ENCODE measurements around the gene NEURL1B. TPM values are rescaled to one million over a fixed set of nuclear protein-coding genes. Genes with fewer than 3 reads are reported as not detected.

Gene NEURL1B
- total and polyA plus RNA-seq, 10 of the 15 experiments (the other 5 are each of a cell fraction or from before 2014, with no cell fraction given): 0.04 to 0.28 (median 0.05) TPM; not detected in 4

DNA sequence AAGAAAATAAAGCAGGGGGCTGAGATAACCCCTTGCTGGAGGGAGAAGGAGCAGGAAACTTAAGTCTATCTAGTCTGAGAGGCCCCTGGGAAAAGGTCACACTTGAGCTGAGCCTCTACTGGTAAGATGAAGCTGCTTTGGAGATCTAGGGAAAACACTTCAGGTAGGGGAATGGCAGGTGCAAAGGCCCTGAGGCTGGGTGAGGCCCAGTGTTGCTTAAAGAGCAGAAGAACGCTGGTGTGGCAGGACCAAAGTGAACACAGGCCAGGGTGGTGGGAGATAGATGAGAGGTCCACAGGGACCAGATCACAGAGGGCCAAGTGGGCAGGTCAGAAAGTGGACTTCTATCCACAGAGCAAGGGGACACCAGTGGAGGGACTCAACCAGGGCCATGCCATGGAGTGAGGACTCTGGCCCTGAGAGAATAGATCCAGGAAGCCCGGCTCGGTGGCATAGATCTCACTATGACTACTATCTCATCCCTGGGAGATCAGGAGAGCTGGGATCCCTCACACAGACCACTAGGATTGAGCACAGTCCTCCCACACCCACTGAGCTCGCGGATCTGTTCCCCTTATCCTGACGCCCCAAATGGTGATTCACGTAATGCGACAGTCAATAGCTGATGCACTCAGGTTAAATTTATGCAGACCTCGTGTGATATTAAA lies 17.6 kb upstream of the NEURL1B start:
- ChIA-PET RAD21 (ENCODE audit: unreplicated experiment) (no interaction called here), CTCF (interaction anchor here (0.7 kb wide), 1 partner anchor 121 kb away, joined by 3 read pairs; no protein-coding TSS in a partner anchor), POLR2A (no interaction called here), SMC1A (ENCODE audit: uncharacterized antibody, unreplicated experiment) (no interaction called here)
- 56% methylated on average over 9 of the region's 9 CpGs for WGBS (ENCODE audit: insufficient coverage, insufficient replicate concordance, low lambda C conversion rate, missing lambda C conversion rate)
- Histone ChIP-seq H3K79me2 (ENCODE audit: control insufficient read depth, insufficient read depth, low read length) (no peaks in the 10 kb centered on the region), H3K27me3 (replicated peaks in 1 of 2; ENCODE audit: control insufficient read depth in 2 of 2, insufficient read depth in 2 of 2, low read length in 1 of 2) (peaks cover 3 to 8% of the 10 kb centered on the region in 2 experiments), H3K36me3 (ENCODE audit: control insufficient read depth in 2 of 2, insufficient read depth in 2 of 2, low read length in 1 of 2) (no peaks in the 10 kb centered on the region), H3K4me1 (ENCODE audit: control insufficient read depth, insufficient read depth, low read length) (no peaks in the 10 kb centered on the region), H3K9me3 (replicated peaks; ENCODE audit: control insufficient read depth, insufficient read depth, low read length) (no peaks in the 10 kb centered on the region), H3K4me2 (ENCODE audit: control insufficient read depth, insufficient read depth) (no peak overlapping the region), H2AFZ (ENCODE audit: control insufficient read depth, low read depth, low read length) (no peak overlapping the region), H3K27ac (ENCODE audit: control insufficient read depth, insufficient read depth) (no peak overlapping the region), H4K20me1 (ENCODE audit: control insufficient read depth, insufficient read depth) (no peaks in the 10 kb centered on the region), H3K4me3 (no peak overlapping the region), H3K9ac (ENCODE audit: control insufficient read depth, insufficient read depth, low read length) (no peak overlapping the region)
- intact Hi-C loops (cut with micrococcal nuclease; ENCODE audit: unreplicated experiment) (no loop called here), in situ Hi-C loops (cut with MboI) (no loop called here)
- DNase-seq (ENCODE audit: low read depth, low spot score): no peak
- TF ChIP-seq DPF2 (IDR thresholded peaks at IDR 0.05) (no peak), CEBPZ (IDR thresholded peaks at IDR 0.05; ENCODE audit: low read depth, low read length) (no peak), CEBPB (IDR thresholded peaks at IDR 0.05; ENCODE audit: borderline replicate concordance in 1 of 2, low read depth in 2 of 2, low read length in 2 of 2) (no peak)
- no peak for FAIRE-seq
- BruUV-seq (replicated peaks): no TSS peak
- no peak for ATAC-seq
